Measurements from ENCODE around the gene GINM1.

Gene GINM1

GRCh38 chr6:149600508-149600907, 34.3 kb downstream of the GINM1 start:
- no peak for DNase-seq

DNA sequence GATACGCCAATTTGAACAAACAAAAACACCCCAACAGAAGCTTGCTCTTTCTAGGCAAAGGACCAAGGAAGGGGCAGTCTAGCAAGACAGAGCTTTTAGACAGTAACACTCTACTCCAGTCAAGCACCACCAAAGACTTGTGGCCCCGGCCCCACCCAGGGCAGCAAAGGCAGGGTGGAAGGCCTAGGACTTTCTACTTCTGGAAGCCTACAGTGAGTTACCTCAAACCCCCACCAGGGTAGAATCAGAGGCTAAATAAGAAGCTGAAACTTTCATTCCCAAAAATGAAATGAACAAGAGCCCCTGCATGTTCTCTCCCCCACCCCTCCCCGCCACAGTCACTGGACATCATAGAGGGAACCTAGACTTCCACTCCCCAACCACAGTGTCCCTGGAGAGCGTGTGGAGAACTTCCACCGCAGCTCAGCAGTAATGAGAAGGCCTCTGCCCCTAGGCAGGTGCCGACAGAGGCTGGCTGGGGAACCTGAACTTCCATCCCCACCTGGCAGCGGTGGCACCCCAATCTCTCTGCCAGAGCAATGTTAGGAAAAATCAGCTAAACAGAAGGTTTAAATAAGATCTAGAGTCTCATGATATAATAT, 42.3 kb downstream of the GINM1 start:
- no peak for DNase-seq

- DNase-seq, result no peak
Observed at GRCh38 chr6:149614337-149614736, 48.2 kb downstream of the GINM1 start.

DNA sequence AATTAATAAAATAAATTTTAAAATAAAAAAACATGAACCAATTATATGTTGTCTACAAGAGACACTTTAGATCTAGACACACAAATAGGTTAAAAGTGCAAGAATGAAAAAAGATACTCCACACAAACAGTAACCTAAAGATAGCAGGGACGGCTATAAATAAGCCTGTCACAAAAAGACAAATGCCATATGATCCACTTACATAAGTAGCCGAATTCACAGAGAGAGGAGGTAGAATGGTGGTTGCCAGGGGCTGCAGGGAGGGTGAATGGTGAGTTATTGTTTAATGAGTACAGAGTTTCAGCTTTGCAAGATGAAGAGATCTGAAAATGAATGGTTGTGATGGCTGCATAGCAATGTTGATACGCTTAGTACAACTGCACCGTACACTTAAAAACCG, 49.6 kb downstream of the GINM1 start:
- DNase-seq, result no peak

DNA sequence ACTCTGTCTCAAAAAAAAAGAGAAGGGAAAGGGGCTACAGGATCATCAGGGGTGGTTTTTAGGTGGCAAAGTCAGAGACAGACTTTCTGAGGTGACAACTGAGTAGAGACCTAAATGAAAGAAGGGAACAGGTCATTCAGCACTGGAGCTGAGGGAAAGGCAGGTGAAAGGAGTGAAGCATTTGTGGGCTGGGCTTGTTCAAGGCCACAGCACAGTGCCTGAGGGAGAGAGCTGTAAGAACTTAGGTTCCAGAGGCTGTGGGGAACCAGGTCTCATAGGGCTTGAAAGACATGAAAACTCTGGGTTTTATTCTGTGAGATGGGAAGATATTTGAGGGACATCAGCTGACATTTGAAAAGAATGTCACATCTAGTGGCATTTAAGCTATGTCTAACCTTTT, 61.5 kb downstream of the GINM1 start:
- no peak for DNase-seq

- DNase-seq, result no peak
Observed at GRCh38 chr6:149628875-149629510, 62.8 kb downstream of the GINM1 start.

- DNase-seq, result no peak
Observed at GRCh38 chr6:149634315-149634714, 68.1 kb downstream of the GINM1 start.

- no peak for DNase-seq
Observed at GRCh38 chr6:149636124-149636523, 69.9 kb downstream of the GINM1 start.

Data from NCI-H2171 (cell line).